Breast epithelium (tissue), 4 donors: ENCODE measurements around the gene PUSL1. TPM values are rescaled to one million over a fixed set of nuclear protein-coding genes. Genes with fewer than 3 reads are reported as not detected.

ENCODE experiments used
- DNase-seq, 2 donors: peaks; one replicate each; pipeline ENCODE4 v3.0.0-alpha.2; 2019; ENCODE audit warnings: low spot score in 2 of 2
- H3K27ac ChIP-seq, 2 donors: fragments of 200-600 bp; sonication (generic) in 1 of 2; one replicate each; pipeline ENCODE4 v1.5.1; 2016 to 2019; ENCODE audit warnings: mild to moderate bottlenecking in 1 of 2
- H3K27me3 ChIP-seq, 2 donors: fragments of 200-600 bp; sonication (generic) in 1 of 2; one replicate each; pipeline versions ENCODE4 v1.5.1 to v1.6.0; 2017 to 2019; ENCODE audit warnings: control low read depth in 1 of 2, mild to moderate bottlenecking in 1 of 2
- H3K36me3 ChIP-seq: fragments of 200-600 bp; one replicate; pipeline ENCODE4 v1.5.1; 2019
- H3K4me1 ChIP-seq, 2 donors: fragments of 200-600 bp; sonication (generic); one replicate each; pipeline ENCODE4 v1.5.1; 2016 to 2019; ENCODE audit warnings: control low read depth in 1 of 2
- H3K4me3 ChIP-seq, 3 donors: fragments of 200-600 bp; sonication (generic); 1 replicate in 2 of 3; 2 replicates in 1 of 3; pipeline ENCODE4 v1.5.1; 2016 to 2019; ENCODE audit warnings: mild to moderate bottlenecking in 3 of 3, moderate library complexity in 2 of 3
- H3K9me3 ChIP-seq, 2 donors: fragments of 200-600 bp; sonication (generic) in 1 of 2; one replicate each; pipeline ENCODE4 v1.5.1; 2016 to 2019; ENCODE audit warnings: control low read depth in 1 of 2
- POLR2A ChIP-seq: fragments of 450-650 bp; IDR thresholded peaks from one replicate; pipeline ENCODE4 v1.6.1; 2016; ENCODE audit warnings: antibody characterized with exemption, mild to moderate bottlenecking, moderate library complexity
- POLR2AphosphoS5 ChIP-seq, 3 donors: sonication (generic); formaldehyde crosslinking; IDR thresholded peaks; one replicate each; pipeline ENCODE4 v1.6.1; 2017; ENCODE audit warnings: antibody characterized with exemption in 3 of 3
- intact Hi-C: fragments of 100-400 bp; cut with DNase I; formaldehyde crosslinking; loops from one replicate; pipeline ENCODE4 v1.15.1; 2023; ENCODE audit warnings: low total_unique reads
- total RNA-seq, 3 donors: library from RNA; depleted of rRNA; stranded (reverse); fragments of >200 nt; gene quantifications; one replicate each; pipeline ENCODE4 v1.1.0, GENCODE V29; 2016
- TF ChIP-seq, protein P1 (sequence below), 3 donors: fragments of 450-650 bp; IDR thresholded peaks; one replicate each; pipeline ENCODE4 v1.5.1; 2016 to 2017; ENCODE audit warnings: antibody characterized with exemption in 3 of 3, mild to moderate bottlenecking in 3 of 3, moderate library complexity in 3 of 3

Gene PUSL1
- total RNA-seq, 3 donors from 2014 or later: 16.0 to 27.5 (median 22.0) TPM

DNA sequence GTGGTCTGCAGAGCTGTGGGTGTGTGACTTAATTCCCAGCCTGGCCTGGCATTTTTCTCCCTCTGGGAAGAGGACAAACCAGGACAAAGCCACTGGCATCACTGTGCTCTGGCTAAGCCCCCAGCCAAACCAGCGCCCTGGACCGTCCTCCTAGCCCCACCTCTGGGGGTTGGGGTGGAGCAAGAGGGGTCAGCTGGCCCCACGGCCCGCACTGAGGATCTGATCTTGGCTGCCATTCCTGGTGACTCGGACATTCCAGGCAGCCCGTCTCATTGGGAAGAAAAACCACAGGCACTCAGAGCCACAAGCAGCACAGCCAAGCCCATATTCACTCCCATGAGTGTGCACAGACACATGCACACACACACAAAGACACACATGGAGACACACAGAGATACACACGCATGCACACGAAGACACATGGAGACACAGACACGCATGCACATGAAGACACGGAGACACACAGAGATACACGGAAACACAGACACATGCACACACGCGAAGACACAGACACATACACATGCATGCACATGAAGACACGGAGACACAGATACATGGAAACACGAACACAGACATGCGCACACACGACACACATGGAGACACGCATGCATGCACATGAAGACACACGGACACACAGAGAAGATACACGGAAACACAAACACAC is 52.2 kb downstream of the PUSL1 start:
- H3K27ac ChIP-seq: peak overlapping the region; percentile 92 to 98
- no peaks in the 10 kb centered on the region for H3K9me3 ChIP-seq
- H3K4me1 ChIP-seq: peaks cover 26 to 31% of the 10 kb centered on the region in 2 donors
- H3K27me3 ChIP-seq: no peaks in the 10 kb centered on the region
- intact Hi-C loops: no loop called here
- TF ChIP-seq, protein P1, sequence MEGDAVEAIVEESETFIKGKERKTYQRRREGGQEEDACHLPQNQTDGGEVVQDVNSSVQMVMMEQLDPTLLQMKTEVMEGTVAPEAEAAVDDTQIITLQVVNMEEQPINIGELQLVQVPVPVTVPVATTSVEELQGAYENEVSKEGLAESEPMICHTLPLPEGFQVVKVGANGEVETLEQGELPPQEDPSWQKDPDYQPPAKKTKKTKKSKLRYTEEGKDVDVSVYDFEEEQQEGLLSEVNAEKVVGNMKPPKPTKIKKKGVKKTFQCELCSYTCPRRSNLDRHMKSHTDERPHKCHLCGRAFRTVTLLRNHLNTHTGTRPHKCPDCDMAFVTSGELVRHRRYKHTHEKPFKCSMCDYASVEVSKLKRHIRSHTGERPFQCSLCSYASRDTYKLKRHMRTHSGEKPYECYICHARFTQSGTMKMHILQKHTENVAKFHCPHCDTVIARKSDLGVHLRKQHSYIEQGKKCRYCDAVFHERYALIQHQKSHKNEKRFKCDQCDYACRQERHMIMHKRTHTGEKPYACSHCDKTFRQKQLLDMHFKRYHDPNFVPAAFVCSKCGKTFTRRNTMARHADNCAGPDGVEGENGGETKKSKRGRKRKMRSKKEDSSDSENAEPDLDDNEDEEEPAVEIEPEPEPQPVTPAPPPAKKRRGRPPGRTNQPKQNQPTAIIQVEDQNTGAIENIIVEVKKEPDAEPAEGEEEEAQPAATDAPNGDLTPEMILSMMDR (IDR thresholded peaks at IDR 0.05): no peak
- no peak for TF ChIP-seq POLR2A
- peak; percentile 26 to 71 (median 42) for TF ChIP-seq POLR2AphosphoS5 (IDR thresholded peaks at IDR 0.05)
- no peaks in the 10 kb centered on the region for H3K36me3 ChIP-seq
- H3K4me3 ChIP-seq: peak overlapping the region in 2 of 3 donors; percentile 70 to 76
- DNase-seq: peak; percentile 81 to 83

Other genes with a start within 250 kb of the PUSL1 start
- gene RNF223, start 234.3 kb upstream of the PUSL1 start, total RNA-seq: 1 to 10 TPM in 1 of 3 donors, under 1 TPM in 1, not detected in 1; 0.33 to 2.8 TPM
- gene C1orf159, start 192.5 kb upstream of the PUSL1 start, total RNA-seq: 10 to 100 TPM in 2 of 3 donors, 1 to 10 TPM in 1; 6.9 to 24.0 (median 12.5) TPM
- gene TTLL10, start 134.7 kb upstream of the PUSL1 start, total RNA-seq: under 1 TPM; 0.15 to 0.33 (median 0.16) TPM
- 1 to 10 TPM in 2 of 3 donors, not detected in 1; 1.9 to 5.9 TPM for gene TNFRSF18, start 102.0 kb upstream of the PUSL1 start, total RNA-seq
- gene TNFRSF4, start 94.4 kb upstream of the PUSL1 start, total RNA-seq: 1 to 10 TPM in 2 of 3 donors, under 1 TPM in 1; 0.64 to 2.3 (median 1.6) TPM
- gene SDF4, start 76.6 kb upstream of the PUSL1 start, total RNA-seq: 100 to 1,000 TPM in 1 of 3 donors, 10 to 100 TPM in 2; 58.0 to 111 (median 79.3) TPM
- 10 to 100 TPM; 14.4 to 16.0 (median 14.4) TPM for gene B3GALT6, start 76.4 kb upstream of the PUSL1 start, total RNA-seq
- gene C1QTNF12, start 61.9 kb upstream of the PUSL1 start, total RNA-seq: 1 to 10 TPM in 1 of 3 donors, not detected in 2; 2.0 TPM
- 10 to 100 TPM; 37.0 to 39.8 (median 37.4) TPM for gene UBE2J2, start 34.7 kb upstream of the PUSL1 start, total RNA-seq
- 1 to 10 TPM in 2 of 3 donors, under 1 TPM in 1; 0.96 to 5.2 (median 4.7) TPM for gene SCNN1D, start 28.2 kb upstream of the PUSL1 start, total RNA-seq
- gene ACAP3, start 667 bp upstream of the PUSL1 start, total RNA-seq: 10 to 100 TPM; 19.7 to 33.4 (median 26.9) TPM
- gene INTS11, start 16.1 kb downstream of the PUSL1 start, total RNA-seq: 100 to 1,000 TPM in 2 of 3 donors, 10 to 100 TPM in 1; 68.6 to 125 (median 119) TPM
- 10 to 100 TPM in 2 of 3 donors, 1 to 10 TPM in 1; 9.0 to 16.4 (median 13.4) TPM for gene CPTP, start 16.2 kb downstream of the PUSL1 start, total RNA-seq
- under 1 TPM in 2 of 3 donors, not detected in 1; 0.16 to 0.33 TPM for gene TAS1R3, start 22.7 kb downstream of the PUSL1 start, total RNA-seq
- 10 to 100 TPM; 55.2 to 70.1 (median 55.2) TPM for gene DVL1, start 40.8 kb downstream of the PUSL1 start, total RNA-seq
- 100 to 1,000 TPM in 1 of 3 donors, 10 to 100 TPM in 2; 93.4 to 308 (median 99.8) TPM for gene MXRA8, start 50.0 kb downstream of the PUSL1 start, total RNA-seq
- 100 to 1,000 TPM in 1 of 3 donors, 10 to 100 TPM in 2; 91.3 to 116 (median 99.6) TPM for gene AURKAIP1, start 66.6 kb downstream of the PUSL1 start, total RNA-seq
- gene CCNL2, start 90.7 kb downstream of the PUSL1 start, total RNA-seq: 100 to 1,000 TPM; 170 to 325 (median 285) TPM
- gene MRPL20, start 98.7 kb downstream of the PUSL1 start, total RNA-seq: 100 to 1,000 TPM; 127 to 149 (median 147) TPM
- gene ANKRD65, start 112.7 kb downstream of the PUSL1 start, total RNA-seq: 10 to 100 TPM; 10.2 to 16.0 (median 12.2) TPM
- gene VWA1, start 127.1 kb downstream of the PUSL1 start, total RNA-seq: 10 to 100 TPM; 13.0 to 44.8 (median 35.7) TPM
- gene ATAD3C, start 141.1 kb downstream of the PUSL1 start, total RNA-seq: 1 to 10 TPM; 1.9 to 8.5 (median 4.3) TPM
- gene ATAD3B, start 163.2 kb downstream of the PUSL1 start, total RNA-seq: 10 to 100 TPM in 2 of 3 donors, 1 to 10 TPM in 1; 9.9 to 22.9 (median 22.4) TPM
- 10 to 100 TPM; 14.9 to 22.3 (median 15.5) TPM for gene ATAD3A, start 203.6 kb downstream of the PUSL1 start, total RNA-seq
- 1 to 10 TPM; 3.5 to 8.8 (median 3.8) TPM for gene TMEM240, start 232.0 kb downstream of the PUSL1 start, total RNA-seq